Skeletal muscle satellite cell (primary cell): ENCODE measurements around the gene SLC25A19.

Experiments used
- H3K27me3 ChIP-seq: 2 replicates; pipeline ENCODE4 v1.7.0; 2013; ENCODE audit warnings: low read length; ENCODE audit not compliant: control insufficient read depth, insufficient read depth
- H3K36me3 ChIP-seq: 2 replicates; pipeline ENCODE4 v1.7.0; 2013; ENCODE audit warnings: mild to moderate bottlenecking, control low read depth, low read length; ENCODE audit not compliant: insufficient read depth
- H3K4me1 ChIP-seq: 2 replicates; pipeline ENCODE4 v1.7.0; 2013; ENCODE audit warnings: low read length; ENCODE audit not compliant: control insufficient read depth, insufficient read depth
- H3K4me2 ChIP-seq: 2 replicates; pipeline ENCODE4 v1.7.0; 2013; ENCODE audit warnings: mild to moderate bottlenecking, low read length
- H3K4me3 ChIP-seq: 2 replicates; pipeline ENCODE4 v1.7.0; 2013; ENCODE audit warnings: low read length
- H3K9ac ChIP-seq: 2 replicates; pipeline ENCODE4 v1.7.0; 2013; ENCODE audit warnings: mild to moderate bottlenecking, low read depth, low read length, moderate library complexity
- H3K9me3 ChIP-seq: replicated peaks from 2 replicates; pipeline ENCODE4 v1.7.0; 2013; ENCODE audit warnings: mild to moderate bottlenecking, control low read depth, low read length

Gene SLC25A19

GRCh38 chr17:75318615-75319222 lies 29.5 kb upstream of the SLC25A19 start:
- Histone ChIP-seq H3K4me3 (no peak overlapping the region), H3K36me3 (peaks cover 22% of the 10 kb centered on the region), H3K9ac (no peak overlapping the region), H3K27me3 (no peaks in the 10 kb centered on the region), H3K4me1 (peaks cover 5% of the 10 kb centered on the region), H3K9me3 (no peaks in the 10 kb centered on the region), H3K4me2 (no peak overlapping the region)

GRCh38 chr17:75318211-75318610 lies 29.0 kb upstream of the SLC25A19 start:
- H3K36me3 ChIP-seq = peaks cover 22% of the 10 kb centered on the region
- no peaks in the 10 kb centered on the region for H3K9me3 ChIP-seq
- H3K4me3 ChIP-seq = no peak overlapping the region
- H3K4me2 ChIP-seq = no peak overlapping the region
- H3K9ac ChIP-seq = no peak overlapping the region
- no peaks in the 10 kb centered on the region for H3K27me3 ChIP-seq
- H3K4me1 ChIP-seq = peaks cover 5% of the 10 kb centered on the region

GRCh38 chr17:75317671-75318070 lies 28.4 kb upstream of the SLC25A19 start:
- H3K4me2 ChIP-seq = no peak overlapping the region
- no peaks in the 10 kb centered on the region for H3K9me3 ChIP-seq
- peaks cover 22% of the 10 kb centered on the region for H3K36me3 ChIP-seq
- no peaks in the 10 kb centered on the region for H3K27me3 ChIP-seq
- no peak overlapping the region for H3K9ac ChIP-seq
- H3K4me3 ChIP-seq = no peak overlapping the region
- H3K4me1 ChIP-seq = peaks cover 5% of the 10 kb centered on the region

- Histone ChIP-seq H3K4me2 (no peak overlapping the region), H3K9me3 (no peaks in the 10 kb centered on the region), H3K4me3 (no peak overlapping the region), H3K27me3 (no peaks in the 10 kb centered on the region), H3K36me3 (peaks cover 15% of the 10 kb centered on the region), H3K4me1 (peaks cover 5% of the 10 kb centered on the region), H3K9ac (no peak overlapping the region)
Measured at GRCh38 chr17:75316253-75316652, 27.0 kb upstream of the SLC25A19 start.

- Histone ChIP-seq H3K36me3 (peaks cover 13% of the 10 kb centered on the region), H3K9me3 (no peaks in the 10 kb centered on the region), H3K4me2 (no peak overlapping the region), H3K27me3 (no peaks in the 10 kb centered on the region), H3K9ac (no peak overlapping the region), H3K4me1 (peaks cover 5% of the 10 kb centered on the region), H3K4me3 (no peak overlapping the region)
Measured at GRCh38 chr17:75315541-75316243, 26.5 kb upstream of the SLC25A19 start.

GRCh38 chr17:75313941-75314551 lies 24.8 kb upstream of the SLC25A19 start:
- peaks cover 5% of the 10 kb centered on the region for H3K4me1 ChIP-seq
- no peaks in the 10 kb centered on the region for H3K27me3 ChIP-seq
- H3K4me2 ChIP-seq = no peak overlapping the region
- H3K9ac ChIP-seq = no peak overlapping the region
- peaks cover 6% of the 10 kb centered on the region for H3K36me3 ChIP-seq
- no peaks in the 10 kb centered on the region for H3K9me3 ChIP-seq
- H3K4me3 ChIP-seq = no peak overlapping the region

GRCh38 chr17:75308732-75309629 lies 19.7 kb upstream of the SLC25A19 start:
- Histone ChIP-seq H3K9ac (no peak overlapping the region), H3K36me3 (no peaks in the 10 kb centered on the region), H3K27me3 (no peaks in the 10 kb centered on the region), H3K4me3 (no peak overlapping the region), H3K4me1 (no peaks in the 10 kb centered on the region), H3K9me3 (no peaks in the 10 kb centered on the region), H3K4me2 (no peak overlapping the region)

GRCh38 chr17:75307957-75308731 lies 18.9 kb upstream of the SLC25A19 start:
- H3K4me3 ChIP-seq = no peak overlapping the region
- H3K36me3 ChIP-seq = no peaks in the 10 kb centered on the region
- no peaks in the 10 kb centered on the region for H3K9me3 ChIP-seq
- H3K4me1 ChIP-seq = no peaks in the 10 kb centered on the region
- no peak overlapping the region for H3K9ac ChIP-seq
- H3K27me3 ChIP-seq = no peaks in the 10 kb centered on the region
- no peak overlapping the region for H3K4me2 ChIP-seq

- Histone ChIP-seq H3K27me3 (no peaks in the 10 kb centered on the region), H3K9me3 (no peaks in the 10 kb centered on the region), H3K4me2 (no peak overlapping the region), H3K9ac (no peak overlapping the region), H3K4me1 (no peaks in the 10 kb centered on the region), H3K36me3 (no peaks in the 10 kb centered on the region), H3K4me3 (no peak overlapping the region)
Measured at GRCh38 chr17:75301502-75302206, 12.4 kb upstream of the SLC25A19 start.

- Histone ChIP-seq H3K4me1 (no peaks in the 10 kb centered on the region), H3K4me3 (no peak overlapping the region), H3K27me3 (no peaks in the 10 kb centered on the region), H3K36me3 (no peaks in the 10 kb centered on the region), H3K9me3 (no peaks in the 10 kb centered on the region), H3K9ac (no peak overlapping the region), H3K4me2 (no peak overlapping the region)
Measured at GRCh38 chr17:75301049-75301448, 11.8 kb upstream of the SLC25A19 start.
